ENCODE results near the gene LGALS7B.
"Not testable (repeated sequence)": the region's sequence is repeated elsewhere in the genome, so short reads cannot be mapped to it uniquely, and the experiment has no call there.

The LGALS7B gene

GRCh38 chr19:38825936-38826335 lies 36.9 kb downstream of the LGALS7B start:
- not testable (repeated sequence) for DNase-seq

GRCh38 chr19:38826856-38827551 lies 38.0 kb downstream of the LGALS7B start:
- no peak for DNase-seq

GRCh38 chr19:38829203-38829602 lies 40.2 kb downstream of the LGALS7B start:
- not testable (repeated sequence) for DNase-seq

- DNase-seq: no peak
Measured at GRCh38 chr19:38830039-38830733, 41.2 kb downstream of the LGALS7B start.

- no peak for DNase-seq
Measured at GRCh38 chr19:38831142-38831605, 42.2 kb downstream of the LGALS7B start.

GRCh38 chr19:38833092-38833425 lies 44.1 kb downstream of the LGALS7B start:
- DNase-seq: no peak

- DNase-seq: no peak
Measured at GRCh38 chr19:38834104-38834490, 45.1 kb downstream of the LGALS7B start.

GRCh38 chr19:38834590-38834989 lies 45.6 kb downstream of the LGALS7B start:
- no peak for DNase-seq

GRCh38 chr19:38836159-38836982 lies 47.4 kb downstream of the LGALS7B start:
- no peak for DNase-seq

- DNase-seq: no peak
Measured at GRCh38 chr19:38836983-38837626, 48.1 kb downstream of the LGALS7B start.

GRCh38 chr19:38837656-38838121 lies 48.7 kb downstream of the LGALS7B start:
- no peak for DNase-seq

GRCh38 chr19:38838208-38838985 lies 49.4 kb downstream of the LGALS7B start:
- DNase-seq: peak; percentile 81

GRCh38 chr19:38838986-38839761 lies 50.2 kb downstream of the LGALS7B start:
- no peak for DNase-seq

- DNase-seq: peak; percentile 35
Measured at GRCh38 chr19:38839816-38840582, 51.0 kb downstream of the LGALS7B start.

- no peak for DNase-seq
Measured at GRCh38 chr19:38840583-38840968, 51.6 kb downstream of the LGALS7B start.

Data from stimulated activated CD4-positive, alpha-beta T cell treated with anti-CD3 and anti-CD28 coated beads, Interleukin-1b, Interleukin-23, amount 100 ng/mL, for 48 hours (primary cell).